H9 (cell line): Measurements from ENCODE around the gene CDH5. TPM values are rescaled to one million over a fixed set of nuclear protein-coding genes. Genes with fewer than 3 reads are reported as not detected.
A peak's percentile ranks its signal among the peaks of the same experiment; 100 is the strongest.

ENCODE experiments used
- DNase-seq: peaks from one replicate; pipeline ENCODE4 v3.0.0-alpha.2; 2017
- H2AFZ ChIP-seq: one replicate; pipeline ENCODE4 v1.6.1; 2013; ENCODE audit warnings: mild to moderate bottlenecking, low read length, control low read depth, moderate library complexity
- H2AK5ac ChIP-seq: 2 replicates; pipeline ENCODE4 v1.6.1; 2013; ENCODE audit warnings: low read length, control low read depth, mixed read lengths; ENCODE audit not compliant: insufficient read length
- H2BK120ac ChIP-seq: one replicate; pipeline ENCODE4 v1.6.1; 2013; ENCODE audit warnings: low read depth, mild to moderate bottlenecking, low read length, control low read depth, inconsistent platforms; ENCODE audit not compliant: poor library complexity, severe bottlenecking
- H2BK12ac ChIP-seq: 2 replicates; pipeline ENCODE4 v1.6.1; 2013; ENCODE audit warnings: low read length, control low read depth, mixed read lengths, low read depth; ENCODE audit not compliant: insufficient read length
- H2BK15ac ChIP-seq: 2 replicates; pipeline ENCODE4 v1.6.1; 2013; ENCODE audit warnings: low read depth, low read length, control low read depth
- H2BK20ac ChIP-seq: one replicate; pipeline ENCODE4 v1.6.1; 2013; ENCODE audit warnings: low read depth, mild to moderate bottlenecking, low read length, control low read depth, inconsistent platforms; ENCODE audit not compliant: poor library complexity, severe bottlenecking
- H2BK5ac ChIP-seq: 2 replicates; pipeline ENCODE4 v1.6.1; 2013; ENCODE audit warnings: low read length, control low read depth, mixed read lengths; ENCODE audit not compliant: insufficient read length
- H3K14ac ChIP-seq: 2 replicates; pipeline ENCODE4 v1.6.1; 2013; ENCODE audit warnings: low read length, control low read depth; ENCODE audit not compliant: insufficient read depth
- H3K18ac ChIP-seq: 2 replicates; pipeline ENCODE4 v1.6.1; 2013; ENCODE audit warnings: low read depth, mild to moderate bottlenecking, mixed read lengths, low read length, control low read depth; ENCODE audit not compliant: insufficient read length
- H3K23ac ChIP-seq: 2 replicates; pipeline ENCODE4 v1.6.1; 2013; ENCODE audit warnings: low read length, control low read depth, mixed read lengths, low read depth; ENCODE audit not compliant: insufficient read length
- H3K23me2 ChIP-seq: 2 replicates; pipeline ENCODE4 v1.6.1; 2013; ENCODE audit warnings: low read depth, mild to moderate bottlenecking, mixed read lengths, low read length, control low read depth; ENCODE audit not compliant: insufficient read length, poor library complexity, severe bottlenecking
- H3K27ac ChIP-seq: 2 replicates; pipeline ENCODE4 v1.5.1; 2013; ENCODE audit warnings: low read length, control low read depth, mixed read lengths, low read depth; ENCODE audit not compliant: insufficient read length
- H3K27me3 ChIP-seq: 2 replicates; pipeline ENCODE4 v1.6.1; 2013; ENCODE audit warnings: low read length, control low read depth, inconsistent platforms; ENCODE audit not compliant: insufficient read depth
- H3K4ac ChIP-seq: 2 replicates; pipeline ENCODE4 v1.6.1; 2013; ENCODE audit warnings: low read depth, mild to moderate bottlenecking, control low read depth, inconsistent platforms, low read length, moderate library complexity
- H3K4me1 ChIP-seq: 2 replicates; pipeline ENCODE4 v1.6.1; 2013; ENCODE audit warnings: low read length, control low read depth, inconsistent platforms; ENCODE audit not compliant: insufficient read depth
- H3K4me2 ChIP-seq: 2 replicates; pipeline ENCODE4 v1.6.1; 2013; ENCODE audit warnings: low read length, control low read depth, mixed read lengths; ENCODE audit not compliant: insufficient read length, insufficient read depth
- H3K56ac ChIP-seq: 2 replicates; pipeline ENCODE4 v1.6.1; 2013; ENCODE audit warnings: low read depth, mild to moderate bottlenecking, mixed read lengths, low read length, control low read depth; ENCODE audit not compliant: insufficient read length
- H3K79me1 ChIP-seq: 2 replicates; pipeline ENCODE4 v1.6.1; 2013; ENCODE audit warnings: low read depth, mild to moderate bottlenecking, moderate library complexity, low read length, control low read depth, inconsistent platforms; ENCODE audit not compliant: insufficient read depth, poor library complexity, severe bottlenecking
- H3K79me2 ChIP-seq: 2 replicates; pipeline ENCODE4 v1.6.1; 2013; ENCODE audit warnings: low read length, control low read depth, inconsistent platforms; ENCODE audit not compliant: insufficient read depth
- H3K9ac ChIP-seq: 2 replicates; pipeline ENCODE4 v1.6.1; 2013; ENCODE audit warnings: low read length, control low read depth, mixed read lengths; ENCODE audit not compliant: insufficient read length; ENCODE audit errors: extremely low read depth
- H3K9me3 ChIP-seq: one replicate; pipeline ENCODE4 v1.6.1; 2013; ENCODE audit warnings: low read depth, low read length, inconsistent platforms; ENCODE audit not compliant: control insufficient read depth
- H3T11ph ChIP-seq: one replicate; pipeline ENCODE4 v1.6.1; 2013; ENCODE audit warnings: mild to moderate bottlenecking, low read length, control low read depth, inconsistent platforms
- H4K20me1 ChIP-seq: one replicate; pipeline ENCODE4 v1.6.1; 2013; ENCODE audit not compliant: control insufficient read depth, insufficient read length, insufficient read depth
- H4K5ac ChIP-seq: 2 replicates; pipeline ENCODE4 v1.6.1; 2013; ENCODE audit warnings: low read depth, mild to moderate bottlenecking, mixed read lengths, low read length, control low read depth; ENCODE audit not compliant: insufficient read length
- H4K8ac ChIP-seq: replicated peaks from 2 replicates; pipeline ENCODE4 v1.6.1; 2013; ENCODE audit warnings: low read length, control low read depth, mixed read lengths, low read depth; ENCODE audit not compliant: insufficient read length
- H4K91ac ChIP-seq: 2 replicates; pipeline ENCODE4 v1.6.1; 2013; ENCODE audit warnings: low read depth, mild to moderate bottlenecking, moderate library complexity, mixed read lengths, low read length, control low read depth; ENCODE audit not compliant: insufficient read length
- H3K27ac Mint-ChIP-seq, 3 experiments: 2 replicates in 2 of 3; 3 replicates in 1 of 3; pipeline ENCODE4 v1.8.0; 2020 to 2021; ENCODE audit warnings: mixed read lengths in 3 of 3, mild to moderate bottlenecking in 1 of 3, moderate library complexity in 1 of 3
- H3K27me3 Mint-ChIP-seq: 2 replicates; pipeline ENCODE4 v1.8.0; 2021; ENCODE audit warnings: low read depth, mild to moderate bottlenecking, moderate library complexity, mixed read lengths
- H3K36me3 Mint-ChIP-seq, 3 experiments: 2 replicates in 2 of 3; 3 replicates in 1 of 3; pipeline ENCODE4 v1.8.0; 2020 to 2021; ENCODE audit warnings: low read depth in 3 of 3, mixed read lengths in 3 of 3; ENCODE audit not compliant: insufficient read depth in 1 of 3
- H3K4me1 Mint-ChIP-seq, 2 experiments: 2 replicates each; pipeline ENCODE4 v1.8.0; 2020; ENCODE audit warnings: mixed read lengths in 2 of 2
- H3K4me3 Mint-ChIP-seq, 2 experiments: 2 replicates in 1 of 2; 3 replicates in 1 of 2; pipeline ENCODE4 v1.8.0; 2020 to 2021; ENCODE audit warnings: mild to moderate bottlenecking in 2 of 2, mixed read lengths in 2 of 2, moderate library complexity in 1 of 2
- H3K9me3 Mint-ChIP-seq, 2 experiments: 2 replicates in 1 of 2; 3 replicates in 1 of 2; pipeline ENCODE4 v1.8.0; 2020; ENCODE audit warnings: mild to moderate bottlenecking in 2 of 2, mixed read lengths in 2 of 2, moderate library complexity in 1 of 2
- CTCF ChIP-seq: fragments of 200-600 bp; sonication (generic); conservative IDR thresholded peaks from 3 replicates; pipeline ENCODE4 v1.8.0; 2021; ENCODE audit warnings: antibody characterized with exemption, mild to moderate bottlenecking
- WGBS: extraction: QIAGEN DNeasy Blood & Tissue Kit; methylation state at CpG from one replicate; pipeline ENCODE4 v1.1.7; 2013; ENCODE audit warnings: missing lambda C conversion rate, low lambda C conversion rate, mixed read lengths; ENCODE audit not compliant: insufficient read length; ENCODE audit errors: extremely low coverage; 5-methylcytosine and 5-hydroxymethylcytosine counted together
- total RNA-seq: library from RNA; stranded (reverse); gene quantifications from 2 replicates; pipeline ENCODE4 v1.2.1, GENCODE V29; 2021

CDH5 gene
- total RNA-seq, 1 experiment from 2014 or later = 0.20 TPM

- H3K4me1 Mint-ChIP-seq = peaks cover 16 to 23% of the 10 kb centered on the region in 2 experiments
- H3K4me2 ChIP-seq = no peak overlapping the region
- no peak overlapping the region for H3K9ac ChIP-seq
- H2BK12ac ChIP-seq = no peak overlapping the region
- no peak overlapping the region for H3K4ac ChIP-seq
- peaks cover 26% of the 10 kb centered on the region for H3K27me3 Mint-ChIP-seq
- no peak for TF ChIP-seq CTCF
- H3K9me3 ChIP-seq = no peaks in the 10 kb centered on the region
- no peak overlapping the region for H2BK15ac ChIP-seq
- no peak overlapping the region for H3K23ac ChIP-seq
- H3K79me2 ChIP-seq = no peaks in the 10 kb centered on the region
- H3K4me3 Mint-ChIP-seq = no peak overlapping the region
- H3K9me3 Mint-ChIP-seq = peaks cover 5 to 6% of the 10 kb centered on the region in 2 experiments; a peak in 3 of 5 replicates
- no peak overlapping the region for H3K56ac ChIP-seq
- no peak for DNase-seq
- no peaks in the 10 kb centered on the region for H3K27me3 ChIP-seq
- no peaks in the 10 kb centered on the region for H4K20me1 ChIP-seq
- H4K5ac ChIP-seq = no peak overlapping the region
- H4K8ac ChIP-seq = no peak overlapping the region
- H3K36me3 Mint-ChIP-seq = no peaks in the 10 kb centered on the region; a peak in 1 of 7 replicates
- H3K23me2 ChIP-seq = peaks cover 1% of the 10 kb centered on the region
- no peak overlapping the region for H2AFZ ChIP-seq
- no peaks in the 10 kb centered on the region for H3K79me1 ChIP-seq
- no peak overlapping the region for H2BK120ac ChIP-seq
- no peak overlapping the region for H4K91ac ChIP-seq
- no peak overlapping the region for H2AK5ac ChIP-seq
- WGBS = no CpG with 5 or more reads among the region's 11 CpGs
- H2BK5ac ChIP-seq = no peak overlapping the region
- no peaks in the 10 kb centered on the region; the same call in 1 of the 2 replicates for H3K4me1 ChIP-seq
- no peak overlapping the region for H3K14ac ChIP-seq
- peak overlapping the region in 1 of 3 experiments; percentile 25; a peak in 2 of 7 replicates for H3K27ac Mint-ChIP-seq
- no peak overlapping the region for H3T11ph ChIP-seq
- no peak overlapping the region for H2BK20ac ChIP-seq
- H3K27ac ChIP-seq = no peak overlapping the region
- H3K18ac ChIP-seq = no peak overlapping the region
Observed at GRCh38 chr16:66401610-66402009, 35.1 kb downstream of the CDH5 start.
